Glutamatergic neuron (in vitro differentiated cells): ENCODE results near the gene CCDC120. TPM values are rescaled to one million over a fixed set of nuclear protein-coding genes. Genes with fewer than 3 reads are reported as not detected.

Source experiments
- DNase-seq: peaks from one replicate; pipeline ENCODE4 v3.0.0; 2022
- H3K27ac Mint-ChIP-seq: one replicate; pipeline ENCODE4 v1.8.0; 2020; ENCODE audit warnings: mild to moderate bottlenecking, mixed read lengths, inconsistent platforms; ENCODE audit not compliant: unreplicated experiment
- H3K27me3 Mint-ChIP-seq: one replicate; pipeline ENCODE4 v1.8.0; 2020; ENCODE audit warnings: mild to moderate bottlenecking, moderate library complexity, mixed read lengths, inconsistent platforms; ENCODE audit not compliant: unreplicated experiment
- H3K36me3 Mint-ChIP-seq: one replicate; pipeline ENCODE4 v1.8.0; 2020; ENCODE audit warnings: mild to moderate bottlenecking, mixed read lengths, inconsistent platforms; ENCODE audit not compliant: unreplicated experiment
- H3K4me1 Mint-ChIP-seq: one replicate; pipeline ENCODE4 v1.8.0; 2020; ENCODE audit warnings: mild to moderate bottlenecking, low read depth, mixed read lengths, inconsistent platforms; ENCODE audit not compliant: unreplicated experiment
- H3K4me3 Mint-ChIP-seq: one replicate; pipeline ENCODE4 v1.8.0; 2020; ENCODE audit warnings: mild to moderate bottlenecking, mixed read lengths, inconsistent platforms; ENCODE audit not compliant: unreplicated experiment
- H3K9me3 Mint-ChIP-seq: one replicate; pipeline ENCODE4 v1.8.0; 2020; ENCODE audit warnings: mild to moderate bottlenecking, moderate library complexity, mixed read lengths, inconsistent platforms; ENCODE audit not compliant: unreplicated experiment
- CTCF ChIP-seq: fragments of 200-600 bp; sonication (generic); IDR thresholded peaks from one replicate; pipeline ENCODE4 v1.5.0; 2021; ENCODE audit not compliant: partially characterized antibody, unreplicated experiment
- total RNA-seq: library from RNA; stranded (reverse); fragmentation: NEBNext Ultra II Directional; extraction: Animal tissue kit (Norgen Biotek cat#: 25700); gene quantifications from one replicate; pipeline ENCODE4 v1.2.1, GENCODE V29; 2021; ENCODE audit not compliant: unreplicated experiment

Gene CCDC120
- total RNA-seq, 1 donor from 2014 or later: 17.6 TPM

GRCh38 chrX:49071877-49072711, 13.3 kb downstream of the CCDC120 start:
- H3K27me3 Mint-ChIP-seq: peaks cover 5% of the 10 kb centered on the region
- H3K27ac Mint-ChIP-seq: peak overlapping the region; percentile 77
- H3K4me3 Mint-ChIP-seq: peak overlapping the region; percentile 94
- H3K4me1 Mint-ChIP-seq: peaks cover 5% of the 10 kb centered on the region
- no peak for TF ChIP-seq CTCF
- H3K9me3 Mint-ChIP-seq: peaks cover 3% of the 10 kb centered on the region
- DNase-seq: peak; percentile 70
- H3K36me3 Mint-ChIP-seq: no peaks in the 10 kb centered on the region

- H3K27me3 Mint-ChIP-seq: peaks cover 5% of the 10 kb centered on the region
- peak overlapping the region; percentile 82 for H3K27ac Mint-ChIP-seq
Observed at GRCh38 chrX:49072712-49073095, 13.9 kb downstream of the CCDC120 start.

GRCh38 chrX:49073601-49074575, 15.1 kb downstream of the CCDC120 start, which contains the start of gene PRAF2:
Gene PRAF2, minus strand, starts transcription at chrX:49074002. Its CDS starts 15 bp downstream, at chrX:49073987.
- no peak for TF ChIP-seq CTCF
- H3K27me3 Mint-ChIP-seq: peaks cover 8% of the 10 kb centered on the region
- DNase-seq: peak; percentile 88
- peak within 1 kb of the TSS; percentile 82 for H3K27ac Mint-ChIP-seq
- peak within 1 kb of the TSS; percentile 94 for H3K4me3 Mint-ChIP-seq
- H3K9me3 Mint-ChIP-seq: peaks cover 3% of the 10 kb centered on the region
- peaks cover 8% of the 10 kb centered on the region for H3K4me1 Mint-ChIP-seq
- no peaks in the 10 kb centered on the region for H3K36me3 Mint-ChIP-seq

More at GRCh38 chrX:49072712-49073095, 13.9 kb downstream of the CCDC120 start:
- no peak for TF ChIP-seq CTCF
- Mint-ChIP-seq H3K4me3 (peak overlapping the region; percentile 94), H3K9me3 (peaks cover 3% of the 10 kb centered on the region), H3K4me1 (peaks cover 5% of the 10 kb centered on the region), H3K36me3 (no peaks in the 10 kb centered on the region)
- DNase-seq: peak; percentile 21

- peak; percentile 11 for TF ChIP-seq CTCF
- Mint-ChIP-seq H3K9me3 (peaks cover 3% of the 10 kb centered on the region), H3K4me1 (peaks cover 8% of the 10 kb centered on the region), H3K36me3 (no peaks in the 10 kb centered on the region), H3K4me3 (no peak overlapping the region), H3K27ac (no peak overlapping the region), H3K27me3 (peaks cover 8% of the 10 kb centered on the region)
- no peak for DNase-seq
Observed at GRCh38 chrX:49075347-49075746, 16.5 kb downstream of the CCDC120 start.
